PC-9 (cell line): ENCODE results near the gene GNB1. TPM values are rescaled to one million over a fixed set of nuclear protein-coding genes. Genes with fewer than 3 reads are reported as not detected.

Experiments used
- BruUV-seq: library from RNA; stranded (reverse); fragments of 400-500 nt; replicated peaks from 2 replicates; lab custom pipeline; 2021; lab: Mats Ljungman, UMichigan
- CTCF ChIA-PET: fragments of 300-600 bp; sonication (Branson Sonifier 250); formaldehyde crosslinking; loops from one replicate; lab custom pipeline; 2022; ENCODE audit warnings: antibody characterized with exemption; lab: Charles Lee
- POLR2A ChIA-PET: fragments of 300-600 bp; sonication (Branson Sonifier 250); formaldehyde crosslinking; loops from one replicate; lab custom pipeline; 2022; ENCODE audit warnings: antibody characterized with exemption; ENCODE audit not compliant: unreplicated experiment; lab: Charles Lee
- DNase-seq, 2 experiments: peaks; one replicate each; pipeline versions ENCODE4 v3.0.0 to v3.0.0-alpha.2; 2015 to 2022; ENCODE audit warnings: mixed read lengths in 1 of 2
- H2AFZ ChIP-seq: fragments of 200-600 bp; sonication (generic); 2 replicates; pipeline ENCODE4 v1.8.1; 2017; ENCODE audit warnings: antibody characterized with exemption
- H3F3A ChIP-seq: fragments of 200-600 bp; sonication (generic); 2 replicates; pipeline ENCODE4 v1.8.1; 2017; ENCODE audit warnings: antibody characterized with exemption, mild to moderate bottlenecking, low read depth; ENCODE audit not compliant: insufficient read depth
- H3K27ac ChIP-seq: fragments of 200-600 bp; sonication (generic); 2 replicates; pipeline ENCODE4 v1.6.1; 2016; ENCODE audit warnings: mixed run types
- H3K27me3 ChIP-seq: fragments of 200-600 bp; sonication (generic); 2 replicates; pipeline ENCODE4 v1.6.1; 2016; ENCODE audit warnings: low read depth, mixed run types; ENCODE audit not compliant: insufficient read depth
- H3K36me3 ChIP-seq: fragments of 200-600 bp; sonication (generic); 2 replicates; pipeline ENCODE4 v1.6.1; 2016; ENCODE audit warnings: low read depth, mixed run types
- H3K4me1 ChIP-seq: fragments of 200-600 bp; sonication (generic); replicated peaks from 2 replicates; pipeline ENCODE4 v1.6.1; 2016; ENCODE audit warnings: mixed run types; ENCODE audit not compliant: insufficient read depth
- H3K4me2 ChIP-seq: fragments of 200-600 bp; sonication (generic); 2 replicates; pipeline ENCODE4 v1.6.1; 2017; ENCODE audit warnings: mixed run types
- H3K4me3 ChIP-seq: fragments of 200-600 bp; sonication (generic); 2 replicates; pipeline ENCODE4 v1.6.1; 2016; ENCODE audit warnings: mixed run types
- H3K79me2 ChIP-seq: fragments of 200-600 bp; sonication (generic); 2 replicates; pipeline ENCODE4 v1.6.1; 2017; ENCODE audit warnings: low read depth, mixed run types
- H3K9me2 ChIP-seq: fragments of 200-600 bp; sonication (generic); 2 replicates; pipeline ENCODE4 v1.8.1; 2017; ENCODE audit warnings: mild to moderate bottlenecking; ENCODE audit not compliant: insufficient read depth
- H3K9me3 ChIP-seq: fragments of 200-600 bp; sonication (generic); 2 replicates; pipeline ENCODE4 v1.8.1; 2016; ENCODE audit warnings: low read depth; ENCODE audit not compliant: insufficient read depth
- H4K20me1 ChIP-seq: fragments of 200-600 bp; sonication (generic); 2 replicates; pipeline ENCODE4 v1.8.1; 2017; ENCODE audit not compliant: insufficient read depth
- CTCF ChIP-seq: fragments of 200-600 bp; sonication (generic); conservative IDR thresholded peaks from 2 replicates; pipeline ENCODE4 v1.6.1; 2017; ENCODE audit warnings: mixed run types, antibody characterized with exemption, mild to moderate bottlenecking, moderate library complexity
- EZH2 ChIP-seq: fragments of 200-600 bp; sonication (generic); IDR thresholded peaks from 2 replicates; pipeline ENCODE4 v1.8.0; 2017; ENCODE audit warnings: antibody characterized with exemption, low read depth
- intact Hi-C: fragments of 100-400 bp; cut with micrococcal nuclease; formaldehyde crosslinking; loops from one replicate; pipeline ENCODE4 v1.10.0; 2022; ENCODE audit not compliant: unreplicated experiment
- total RNA-seq: library from RNA; stranded (reverse); gene quantifications from 2 replicates; pipeline ENCODE4 v1.2.3, GENCODE V29; 2021

GNB1 gene
- total RNA-seq, 1 experiment from 2014 or later = 286 TPM

GRCh38 chr1:1770102-1770501, 120.8 kb downstream of the GNB1 start:
- Histone ChIP-seq H3K27ac (no peak overlapping the region), H4K20me1 (peaks cover 38% of the 10 kb centered on the region), H2AFZ (no peak overlapping the region), H3K4me1 (peaks cover 5% of the 10 kb centered on the region), H3K79me2 (peaks cover 95% of the 10 kb centered on the region), H3F3A (peaks cover 34% of the 10 kb centered on the region), H3K4me3 (no peak overlapping the region), H3K27me3 (no peaks in the 10 kb centered on the region), H3K9me2 (no peaks in the 10 kb centered on the region), H3K36me3 (peaks cover 8% of the 10 kb centered on the region), H3K4me2 (no peak overlapping the region), H3K9me3 (peaks cover 4% of the 10 kb centered on the region; the same call in 1 of the 2 replicates)
- intact Hi-C loops = no loop called here
- ChIA-PET CTCF (no interaction called here), POLR2A (no interaction called here)
- DNase-seq = peak in 1 of 2 experiments; percentile 25
- BruUV-seq = no TSS peak
- no peak for TF ChIP-seq CTCF
- no peak for TF ChIP-seq EZH2

DNA sequence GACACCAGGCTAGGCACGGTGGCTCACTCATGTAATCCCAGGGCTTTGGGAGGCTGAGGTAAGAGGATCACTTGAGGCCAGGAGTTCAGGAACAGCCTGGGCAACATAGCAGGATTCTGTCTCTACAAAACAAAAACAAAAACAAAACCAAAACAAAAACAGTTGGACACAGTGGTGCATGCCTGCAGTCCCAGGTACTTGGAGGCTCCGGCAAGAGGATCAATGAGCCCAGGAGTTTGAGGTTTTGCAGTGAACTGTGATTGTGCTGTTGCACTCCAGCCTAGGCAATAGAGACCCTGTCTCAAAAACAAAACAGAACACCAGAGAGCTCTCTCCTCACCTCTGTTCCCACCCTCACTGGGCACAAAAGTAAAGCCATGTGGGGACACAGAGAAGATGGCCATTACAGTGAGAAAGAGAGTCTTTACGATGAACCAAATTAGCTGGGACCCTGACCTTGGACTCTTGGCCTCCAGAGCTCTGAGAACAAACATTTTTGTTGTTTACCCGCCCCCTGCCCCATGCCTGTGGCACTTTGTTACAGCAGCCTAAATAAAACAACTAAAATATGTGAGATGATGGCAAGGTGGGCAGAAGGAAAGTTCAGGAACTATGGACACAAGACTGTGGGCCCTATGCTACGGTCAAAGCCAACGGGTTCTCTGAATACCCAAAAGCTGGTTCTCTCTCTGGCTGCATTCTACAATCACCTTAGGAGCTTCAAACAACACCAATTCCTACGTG, 122.5 kb downstream of the GNB1 start:
- no TSS peak for BruUV-seq
- peaks cover 88% of the 10 kb centered on the region for H3K79me2 ChIP-seq
- H3K9me2 ChIP-seq = no peaks in the 10 kb centered on the region
- no peak for TF ChIP-seq EZH2
- no peak for DNase-seq
- peaks cover 22% of the 10 kb centered on the region for H3K4me1 ChIP-seq
- H3F3A ChIP-seq = peaks cover 49% of the 10 kb centered on the region
- peaks cover 37% of the 10 kb centered on the region for H4K20me1 ChIP-seq
- H3K4me3 ChIP-seq = no peak overlapping the region
- intact Hi-C loops = no loop called here
- peaks cover 4% of the 10 kb centered on the region; the same call in 1 of the 2 replicates for H3K9me3 ChIP-seq
- POLR2A ChIA-PET = no interaction called here
- H3K27me3 ChIP-seq = no peaks in the 10 kb centered on the region
- H3K36me3 ChIP-seq = peaks cover 15% of the 10 kb centered on the region
- H3K4me2 ChIP-seq = no peak overlapping the region
- CTCF ChIA-PET = no interaction called here
- H2AFZ ChIP-seq = no peak overlapping the region
- no peak overlapping the region for H3K27ac ChIP-seq

GRCh38 chr1:1764876-1765470, 125.9 kb downstream of the GNB1 start:
- CTCF ChIA-PET = no interaction called here
- Histone ChIP-seq H3K4me3 (no peak overlapping the region), H3K4me1 (peaks cover 55% of the 10 kb centered on the region), H3K27me3 (no peaks in the 10 kb centered on the region), H4K20me1 (peaks cover 50% of the 10 kb centered on the region), H3K36me3 (peaks cover 27% of the 10 kb centered on the region; the same call in 1 of the 2 replicates), H3K27ac (no peak overlapping the region; the same call in 1 of the 2 replicates), H3K4me2 (0 out of 2 replicates have a peak overlapping the region, but pooled peaks have one; percentile 63), H3K9me2 (no peaks in the 10 kb centered on the region), H2AFZ (no peak overlapping the region), H3K79me2 (peaks cover 81% of the 10 kb centered on the region), H3F3A (peaks cover 72% of the 10 kb centered on the region), H3K9me3 (no peaks in the 10 kb centered on the region)
- POLR2A ChIA-PET = no interaction called here
- TF ChIP-seq CTCF (no peak), EZH2 (no peak)
- intact Hi-C loops = loop anchor here (5.0 kb wide), 1 partner anchor 142 kb away; no protein-coding TSS in a partner anchor
- DNase-seq = peak in 1 of 2 experiments; percentile 32
- no TSS peak for BruUV-seq
